Activated CD8-positive, alpha-beta T cell treated with anti-CD3 and anti-CD28 coated beads, Interleukin-2, amount 10 ng/mL, durations not matched to agents 7 days and 5 days (primary cell): Measurements from ENCODE around the gene ICAM1. TPM values are rescaled to one million over a fixed set of nuclear protein-coding genes. Genes with fewer than 3 reads are reported as not detected.
A peak's percentile ranks its signal among the peaks of the same experiment; 100 is the strongest.

Source experiments
- ATAC-seq: fragments of 150-1000 bp; cut with Tn5 transposase; one replicate; pipeline ENCODE4 v1.10.0; 2021; ENCODE audit warnings: moderate library complexity
- CTCF ChIA-PET: fragments of 350-600 bp; sonication (Branson Sonifier 250); formaldehyde crosslinking; loops from one replicate; lab custom pipeline; 2021; ENCODE audit warnings: antibody characterized with exemption; lab: Charles Lee
- POLR2A ChIA-PET: fragments of 350-600 bp; sonication (Branson Sonifier 250); formaldehyde crosslinking; loops from one replicate; lab custom pipeline; 2021; ENCODE audit warnings: antibody characterized with exemption; lab: Charles Lee
- DNase-seq: peaks from one replicate; pipeline ENCODE4 v3.0.0-alpha.2; 2020
- H3K27ac Mint-ChIP-seq: one replicate; pipeline ENCODE4 v1.8.0; 2021; ENCODE audit warnings: mild to moderate bottlenecking, mixed read lengths
- H3K27me3 Mint-ChIP-seq: one replicate; pipeline ENCODE4 v1.8.0; 2021; ENCODE audit warnings: low read depth, mixed read lengths
- H3K36me3 Mint-ChIP-seq: one replicate; pipeline ENCODE4 v1.8.0; 2021; ENCODE audit warnings: low read depth, mixed read lengths
- H3K4me1 Mint-ChIP-seq: one replicate; pipeline ENCODE4 v1.8.0; 2021; ENCODE audit warnings: low read depth, mixed read lengths
- H3K4me3 Mint-ChIP-seq: one replicate; pipeline ENCODE4 v1.8.0; 2021; ENCODE audit warnings: mild to moderate bottlenecking, mixed read lengths
- H3K9me3 Mint-ChIP-seq: one replicate; pipeline ENCODE4 v1.8.0; 2022; ENCODE audit warnings: mixed read lengths; ENCODE audit not compliant: insufficient read depth
- total RNA-seq, 2 experiments: library from RNA; stranded (reverse); gene quantifications; one replicate each; pipeline ENCODE4 v1.2.3, GENCODE V29; 2021

The ICAM1 gene
- total RNA-seq, 2 experiments from 2014 or later, result 10.7 to 11.1 TPM

GRCh38 chr19:10245189-10245939, 25.6 kb upstream of the ICAM1 start:
- no peak for DNase-seq
- H3K36me3 Mint-ChIP-seq, result no peaks in the 10 kb centered on the region
- POLR2A ChIA-PET, result interaction anchor here (0.8 to 1.3 kb wide), 2 partner anchors 9 to 10 kb away, joined by 3 to 4 read pairs; no protein-coding TSS in a partner anchor
- H3K4me3 Mint-ChIP-seq, result no peak overlapping the region
- no peaks in the 10 kb centered on the region for H3K9me3 Mint-ChIP-seq
- H3K4me1 Mint-ChIP-seq, result peaks cover 3% of the 10 kb centered on the region
- H3K27me3 Mint-ChIP-seq, result peaks cover 2% of the 10 kb centered on the region
- peak overlapping the region; percentile 24 for H3K27ac Mint-ChIP-seq
- CTCF ChIA-PET, result interaction anchor here (2.0 kb wide), 1 partner anchor 17 kb away, joined by 7 read pairs; no protein-coding TSS in a partner anchor
- no peak for ATAC-seq

- H3K4me1 Mint-ChIP-seq, result peaks cover 7% of the 10 kb centered on the region
- H3K27ac Mint-ChIP-seq, result no peak overlapping the region
- no peaks in the 10 kb centered on the region for H3K36me3 Mint-ChIP-seq
- ChIA-PET CTCF (interaction anchor here (1.5 kb wide), 1 partner anchor 52 kb away, joined by 4 read pairs; the partner anchor contains the start of gene DNMT1), POLR2A (interaction anchor here (0.6 kb wide), 1 partner anchor 717 kb away, joined by 3 read pairs; no protein-coding TSS in a partner anchor)
- H3K27me3 Mint-ChIP-seq, result peaks cover 2% of the 10 kb centered on the region
- no peak overlapping the region for H3K4me3 Mint-ChIP-seq
- ATAC-seq, result no peak
- no peak for DNase-seq
- no peaks in the 10 kb centered on the region for H3K9me3 Mint-ChIP-seq
These were observed 24.4 kb upstream of the ICAM1 start for GRCh38 chr19:10246511-10246910.

GRCh38 chr19:10251792-10252694, 18.9 kb upstream of the ICAM1 start, which contains the start of gene MRPL4:
Gene MRPL4, plus strand, starts transcription at chr19:10252214. Its CDS starts 40 bp downstream, at chr19:10252254.
- POLR2A ChIA-PET, result interaction anchor here (0.6 to 1.1 kb wide), 8 partner anchors 19 to 168 kb away, joined by 3 to 4 read pairs (median 3); no protein-coding TSS in a partner anchor
- CTCF ChIA-PET, result interaction anchor here (0.7 to 4.0 kb wide), 13 partner anchors 8 to 320 kb away, joined by 3 to 62 read pairs (median 7); partner anchors contain the start of genes DNMT1 and ICAM1
- H3K36me3 Mint-ChIP-seq, result peaks cover 32% of the 10 kb centered on the region
- H3K27me3 Mint-ChIP-seq, result no peaks in the 10 kb centered on the region
- H3K9me3 Mint-ChIP-seq, result no peaks in the 10 kb centered on the region
- H3K27ac Mint-ChIP-seq, result peak within 1 kb of the TSS; percentile 95
- ATAC-seq (peak; percentile 99), DNase-seq (peak; percentile 99)
- H3K4me3 Mint-ChIP-seq, result peak within 1 kb of the TSS; percentile 87
- peaks cover 32% of the 10 kb centered on the region for H3K4me1 Mint-ChIP-seq

GRCh38 chr19:10252707-10253106, 18.2 kb upstream of the ICAM1 start:
- H3K27ac Mint-ChIP-seq, result peak overlapping the region; percentile 95
- H3K27me3 Mint-ChIP-seq, result no peaks in the 10 kb centered on the region
- ATAC-seq (no peak), DNase-seq (no peak)
- no peaks in the 10 kb centered on the region for H3K9me3 Mint-ChIP-seq
- peaks cover 38% of the 10 kb centered on the region for H3K36me3 Mint-ChIP-seq
- H3K4me3 Mint-ChIP-seq, result peak overlapping the region; percentile 87
- H3K4me1 Mint-ChIP-seq, result peaks cover 32% of the 10 kb centered on the region
- ChIA-PET POLR2A (interaction anchor here (0.7 kb wide), 1 partner anchor 130 kb away, joined by 3 read pairs; no protein-coding TSS in a partner anchor), CTCF (interaction anchor here (2.1 kb wide), 1 partner anchor 136 kb away, joined by 8 read pairs; no protein-coding TSS in a partner anchor)

- ATAC-seq (no peak), DNase-seq (no peak)
- Mint-ChIP-seq H3K27me3 (no peaks in the 10 kb centered on the region), H3K27ac (peak overlapping the region; percentile 7), H3K36me3 (peaks cover 53% of the 10 kb centered on the region), H3K9me3 (no peaks in the 10 kb centered on the region), H3K4me1 (peaks cover 39% of the 10 kb centered on the region), H3K4me3 (no peak overlapping the region)
- ChIA-PET CTCF (interaction anchor here (0.6 to 0.9 kb wide), 4 partner anchors 17 to 135 kb away, joined by 3 to 4 read pairs (median 4); partner anchors contain the start of gene ICAM1), POLR2A (no interaction called here)
These were observed 16.7 kb upstream of the ICAM1 start for GRCh38 chr19:10254244-10254643.

- H3K4me1 Mint-ChIP-seq, result peaks cover 44% of the 10 kb centered on the region
- ChIA-PET POLR2A (no interaction called here), CTCF (interaction anchor here (0.9 kb wide), 1 partner anchor 19 kb away, joined by 3 read pairs; no protein-coding TSS in a partner anchor)
- no peak overlapping the region for H3K4me3 Mint-ChIP-seq
- no peaks in the 10 kb centered on the region for H3K9me3 Mint-ChIP-seq
- H3K27me3 Mint-ChIP-seq, result no peaks in the 10 kb centered on the region
- no peak for ATAC-seq
- H3K36me3 Mint-ChIP-seq, result peaks cover 57% of the 10 kb centered on the region
- no peak for DNase-seq
- peak overlapping the region; percentile 19 for H3K27ac Mint-ChIP-seq
These were observed 15.6 kb upstream of the ICAM1 start for GRCh38 chr19:10255358-10255757.

- POLR2A ChIA-PET, result interaction anchor here (1.5 kb wide), 1 partner anchor 13 kb away, joined by 3 read pairs; no protein-coding TSS in a partner anchor
- H3K4me1 Mint-ChIP-seq, result peaks cover 40% of the 10 kb centered on the region
- H3K4me3 Mint-ChIP-seq, result no peak overlapping the region
- no peak for ATAC-seq
- H3K36me3 Mint-ChIP-seq, result peaks cover 57% of the 10 kb centered on the region
- H3K9me3 Mint-ChIP-seq, result no peaks in the 10 kb centered on the region
- H3K27ac Mint-ChIP-seq, result no peak overlapping the region
- no peak for DNase-seq
- H3K27me3 Mint-ChIP-seq, result no peaks in the 10 kb centered on the region
- CTCF ChIA-PET, result interaction anchor here (0.6 to 7.9 kb wide), 4 partner anchors 13 to 204 kb away, joined by 3 to 255 read pairs (median 86); partner anchors contain the start of genes ICAM1 and TYK2
These were observed 14.4 kb upstream of the ICAM1 start for GRCh38 chr19:10256551-10256950.

GRCh38 chr19:10256970-10257615, 13.8 kb upstream of the ICAM1 start:
- ChIA-PET POLR2A (interaction anchor here (1.5 kb wide), 1 partner anchor 13 kb away, joined by 3 read pairs; no protein-coding TSS in a partner anchor), CTCF (interaction anchor here (0.6 to 7.9 kb wide), 4 partner anchors 13 to 203 kb away, joined by 3 to 255 read pairs (median 86); partner anchors contain the start of genes ICAM1 and TYK2)
- H3K27ac Mint-ChIP-seq, result no peak overlapping the region
- peaks cover 57% of the 10 kb centered on the region for H3K36me3 Mint-ChIP-seq
- ATAC-seq (no peak), DNase-seq (no peak)
- no peaks in the 10 kb centered on the region for H3K9me3 Mint-ChIP-seq
- H3K4me3 Mint-ChIP-seq, result no peak overlapping the region
- H3K4me1 Mint-ChIP-seq, result peaks cover 42% of the 10 kb centered on the region
- no peaks in the 10 kb centered on the region for H3K27me3 Mint-ChIP-seq

- peaks cover 33% of the 10 kb centered on the region for H3K4me1 Mint-ChIP-seq
- no peaks in the 10 kb centered on the region for H3K9me3 Mint-ChIP-seq
- no peak overlapping the region for H3K4me3 Mint-ChIP-seq
- peaks cover 52% of the 10 kb centered on the region for H3K36me3 Mint-ChIP-seq
- ATAC-seq, result no peak
- POLR2A ChIA-PET, result interaction anchor here (1.0 to 2.9 kb wide), 4 partner anchors 12 to 132 kb away, joined by 3 to 26 read pairs (median 6); partner anchors contain the start of genes ICAM1 and ICAM4
- CTCF ChIA-PET, result interaction anchor here (0.6 to 7.9 kb wide), 29 partner anchors 8 to 326 kb away, joined by 3 to 255 read pairs (median 4); partner anchors contain the start of genes CDC37, ICAM1, ICAM4 and ICAM5
- H3K27me3 Mint-ChIP-seq, result no peaks in the 10 kb centered on the region
- H3K27ac Mint-ChIP-seq, result peak overlapping the region; percentile 44
- DNase-seq, result no peak
These were observed 12.7 kb upstream of the ICAM1 start for GRCh38 chr19:10258080-10258710.
